ENCODE measurements around the gene VEPH1. TPM values are rescaled to one million over a fixed set of nuclear protein-coding genes. Genes with fewer than 3 reads are reported as not detected.

The VEPH1 gene
- total RNA-seq, 1 donor from 2014 or later, result 2.7 TPM

GRCh38 chr3:157530637-157531300, 27.6 kb upstream of the VEPH1 start:
- H3K4me1 ChIP-seq, result no peaks in the 10 kb centered on the region
- H3K9me3 ChIP-seq, result no peaks in the 10 kb centered on the region
- no peak overlapping the region for H3K4me3 ChIP-seq
- H3K36me3 ChIP-seq, result no peaks in the 10 kb centered on the region
- intact Hi-C loops (cut with DNase I), result no loop called here
- TF ChIP-seq CTCF (IDR thresholded peaks at IDR 0.05) (no peak), POLR2AphosphoS5 (IDR thresholded peaks at IDR 0.05; ENCODE audit: insufficient read depth in 1 of 2, low read depth in 1 of 2) (no peak), POLR2A (IDR thresholded peaks at IDR 0.05) (no peak)
- DNase-seq (ENCODE audit: extremely low spot score in 2 of 2), result no peak
- no peaks in the 10 kb centered on the region for H3K27me3 ChIP-seq
- no peak overlapping the region for H3K27ac ChIP-seq

- TF ChIP-seq POLR2AphosphoS5 (IDR thresholded peaks at IDR 0.05; ENCODE audit: insufficient read depth in 1 of 2, low read depth in 1 of 2) (no peak), CTCF (IDR thresholded peaks at IDR 0.05) (no peak), POLR2A (IDR thresholded peaks at IDR 0.05) (no peak)
- Histone ChIP-seq H3K4me1 (no peaks in the 10 kb centered on the region), H3K4me3 (no peak overlapping the region), H3K27ac (no peak overlapping the region), H3K27me3 (no peaks in the 10 kb centered on the region), H3K36me3 (no peaks in the 10 kb centered on the region), H3K9me3 (no peaks in the 10 kb centered on the region)
- DNase-seq (ENCODE audit: extremely low spot score in 2 of 2), result no peak
- intact Hi-C loops (cut with DNase I), result no loop called here
These were observed 26.5 kb upstream of the VEPH1 start for GRCh38 chr3:157529751-157530150.

DNA sequence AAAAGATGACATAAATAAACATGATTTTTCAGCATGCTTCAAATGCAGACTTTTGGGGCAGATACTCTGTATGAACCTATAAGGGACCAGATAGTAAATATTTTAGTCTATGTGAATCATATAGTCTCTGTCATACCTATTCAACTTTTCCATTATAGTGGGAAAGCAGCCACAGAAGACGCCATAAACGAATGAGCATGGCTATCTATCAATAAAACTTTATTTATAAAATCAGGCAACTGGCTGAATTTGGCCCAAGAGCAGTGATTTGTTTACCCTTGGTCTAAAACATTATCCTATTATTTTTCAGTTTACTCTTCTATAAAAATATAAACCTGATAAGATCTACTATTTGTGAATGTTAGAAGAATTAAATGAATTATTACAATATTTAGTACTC, 25.9 kb upstream of the VEPH1 start:
- TF ChIP-seq POLR2A (IDR thresholded peaks at IDR 0.05) (no peak), CTCF (IDR thresholded peaks at IDR 0.05) (no peak), POLR2AphosphoS5 (IDR thresholded peaks at IDR 0.05; ENCODE audit: insufficient read depth in 1 of 2, low read depth in 1 of 2) (no peak)
- no peaks in the 10 kb centered on the region for H3K27me3 ChIP-seq
- H3K4me1 ChIP-seq, result no peaks in the 10 kb centered on the region
- no peak for DNase-seq (ENCODE audit: extremely low spot score in 2 of 2)
- H3K27ac ChIP-seq, result no peak overlapping the region
- H3K36me3 ChIP-seq, result no peaks in the 10 kb centered on the region
- intact Hi-C loops (cut with DNase I), result no loop called here
- H3K9me3 ChIP-seq, result no peaks in the 10 kb centered on the region
- H3K4me3 ChIP-seq, result no peak overlapping the region

DNA sequence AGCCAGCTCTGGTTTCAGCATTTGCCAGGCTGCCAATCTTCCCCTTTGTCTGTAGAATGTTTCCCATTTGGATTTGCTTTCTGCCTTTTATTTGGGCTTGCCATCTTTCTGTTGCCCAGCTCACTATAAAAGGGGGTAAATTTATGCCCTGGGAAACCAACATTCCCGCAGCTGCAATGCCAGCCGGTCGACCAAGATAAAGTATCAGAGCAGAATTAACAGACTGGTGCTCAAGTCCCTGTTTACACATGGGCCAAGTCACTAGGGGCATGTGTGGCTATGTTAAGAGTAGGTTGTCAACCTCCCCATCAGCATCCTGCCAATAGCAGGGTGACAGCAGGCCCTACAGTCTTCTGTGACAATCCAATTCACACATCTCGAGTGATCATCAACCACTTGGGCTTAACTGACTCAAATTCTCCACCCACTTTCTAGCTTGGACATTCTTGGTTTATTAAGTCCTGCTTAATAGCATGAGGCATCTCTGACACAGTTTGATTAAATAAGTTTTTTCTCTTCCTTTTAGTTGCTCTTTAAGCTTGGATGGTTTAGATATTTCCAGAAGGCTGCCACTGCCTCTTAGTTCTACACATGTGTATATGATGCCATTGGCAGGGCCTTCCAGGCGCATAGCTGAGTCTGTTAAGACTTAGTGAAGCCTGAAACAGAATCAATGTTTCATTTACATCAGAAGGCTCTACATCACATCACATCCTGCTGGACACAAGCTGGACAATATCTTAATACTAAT, 24.1 kb upstream of the VEPH1 start:
- no peak overlapping the region for H3K27ac ChIP-seq
- H3K27me3 ChIP-seq, result no peaks in the 10 kb centered on the region
- no peak for DNase-seq (ENCODE audit: extremely low spot score in 2 of 2)
- H3K4me1 ChIP-seq, result no peaks in the 10 kb centered on the region
- H3K36me3 ChIP-seq, result no peaks in the 10 kb centered on the region
- H3K4me3 ChIP-seq, result no peak overlapping the region
- no peaks in the 10 kb centered on the region for H3K9me3 ChIP-seq
- intact Hi-C loops (cut with DNase I), result no loop called here
- TF ChIP-seq POLR2AphosphoS5 (IDR thresholded peaks at IDR 0.05; ENCODE audit: insufficient read depth in 1 of 2, low read depth in 1 of 2) (no peak), POLR2A (IDR thresholded peaks at IDR 0.05) (no peak), CTCF (IDR thresholded peaks at IDR 0.05) (no peak)

DNA sequence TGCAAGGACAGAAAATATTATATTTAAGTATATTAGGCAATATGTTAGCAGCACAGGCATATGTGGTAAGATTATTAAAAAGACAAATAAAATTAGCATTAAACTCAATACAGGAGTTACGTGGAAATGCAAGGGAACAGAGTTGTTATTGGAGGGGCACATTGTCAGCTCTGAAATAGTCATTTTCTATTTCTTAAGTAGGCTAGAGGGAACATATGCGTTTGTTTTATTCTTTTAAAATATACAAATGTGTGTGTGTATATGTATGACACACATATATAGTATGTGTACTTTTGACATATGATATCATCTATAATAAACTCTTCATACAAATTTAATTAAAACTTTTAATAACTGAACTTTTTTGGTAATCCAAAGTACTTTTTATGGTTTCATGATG, 22.8 kb upstream of the VEPH1 start:
- Histone ChIP-seq H3K27ac (no peak overlapping the region), H3K36me3 (no peaks in the 10 kb centered on the region), H3K9me3 (no peaks in the 10 kb centered on the region), H3K27me3 (no peaks in the 10 kb centered on the region), H3K4me3 (no peak overlapping the region), H3K4me1 (no peaks in the 10 kb centered on the region)
- intact Hi-C loops (cut with DNase I), result no loop called here
- no peak for TF ChIP-seq POLR2A (IDR thresholded peaks at IDR 0.05)
- TF ChIP-seq POLR2AphosphoS5 (IDR thresholded peaks at IDR 0.05; ENCODE audit: insufficient read depth in 1 of 2, low read depth in 1 of 2), result no peak
- no peak for TF ChIP-seq CTCF (IDR thresholded peaks at IDR 0.05)
- no peak for DNase-seq (ENCODE audit: extremely low spot score in 2 of 2)
